HT-29 (cell line): ENCODE data around the gene RMDN2. TPM values are rescaled to one million over a fixed set of nuclear protein-coding genes. Genes with fewer than 3 reads are reported as not detected.
A peak's percentile ranks its signal among the peaks of the same experiment; 100 is the strongest.

Source experiments
- DNase-seq: peaks from one replicate; pipeline ENCODE4 v3.0.0-alpha.2; 2015; ENCODE audit warnings: low spot score
- total RNA-seq: library from RNA; depleted of rRNA; stranded (reverse); fragments of >200 nt; shearing (Covaris generic); gene quantifications from 2 replicates; pipeline ENCODE4 v1.2.3, GENCODE V29; 2014; rRNA removed

The RMDN2 gene, protein sequence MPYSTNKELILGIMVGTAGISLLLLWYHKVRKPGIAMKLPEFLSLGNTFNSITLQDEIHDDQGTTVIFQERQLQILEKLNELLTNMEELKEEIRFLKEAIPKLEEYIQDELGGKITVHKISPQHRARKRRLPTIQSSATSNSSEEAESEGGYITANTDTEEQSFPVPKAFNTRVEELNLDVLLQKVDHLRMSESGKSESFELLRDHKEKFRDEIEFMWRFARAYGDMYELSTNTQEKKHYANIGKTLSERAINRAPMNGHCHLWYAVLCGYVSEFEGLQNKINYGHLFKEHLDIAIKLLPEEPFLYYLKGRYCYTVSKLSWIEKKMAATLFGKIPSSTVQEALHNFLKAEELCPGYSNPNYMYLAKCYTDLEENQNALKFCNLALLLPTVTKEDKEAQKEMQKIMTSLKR
- total RNA-seq = 0.81 and 2.2 TPM in 2 replicates

DNA sequence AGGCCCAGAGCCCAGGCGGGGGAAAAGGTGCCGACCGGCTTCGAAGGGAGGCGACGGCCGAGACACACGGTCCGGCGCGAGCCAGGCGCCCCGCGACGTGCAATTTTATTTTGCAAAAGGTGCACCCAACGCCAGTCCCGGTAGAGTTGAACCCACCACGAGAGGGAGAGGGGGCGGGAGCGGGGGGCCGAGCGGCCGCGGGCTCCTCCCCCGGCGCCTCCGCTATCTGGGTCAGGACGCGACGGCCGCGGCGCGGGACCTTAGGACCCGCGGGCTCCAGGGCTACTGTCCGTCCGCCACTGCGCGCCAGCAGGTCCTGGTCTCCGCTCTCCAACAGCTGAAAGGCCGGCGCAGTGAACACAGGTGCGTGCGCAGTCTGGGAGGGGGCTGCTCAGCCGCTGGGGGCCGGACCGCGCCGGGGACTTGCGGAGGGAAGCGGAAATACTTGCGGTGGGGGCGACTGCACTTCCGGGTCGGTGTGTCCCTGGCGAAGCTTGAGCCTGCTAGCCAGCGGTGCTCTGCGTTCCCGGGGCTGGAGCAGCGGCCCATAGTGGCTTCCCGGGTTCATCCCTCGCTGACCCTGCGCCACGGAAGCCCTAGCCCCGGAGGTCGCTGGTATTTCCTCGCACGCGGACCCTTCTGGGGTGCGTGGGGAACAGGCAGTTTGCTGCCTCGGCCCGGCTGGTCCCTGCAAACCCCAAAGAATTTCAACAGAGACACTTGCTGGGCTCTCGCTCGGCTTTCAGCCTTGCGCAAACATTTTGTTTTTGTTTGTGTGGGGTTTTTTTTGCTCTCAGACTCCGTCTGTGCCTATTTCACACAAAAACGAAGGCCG, at the start of gene RMDN2:
RMDN2 (plus strand) TSS at position 225 of the 835 bp plus-strand sequence. CDS start 3,991 bp downstream, outside the sequence.
- peak; percentile 94 for DNase-seq

DNA sequence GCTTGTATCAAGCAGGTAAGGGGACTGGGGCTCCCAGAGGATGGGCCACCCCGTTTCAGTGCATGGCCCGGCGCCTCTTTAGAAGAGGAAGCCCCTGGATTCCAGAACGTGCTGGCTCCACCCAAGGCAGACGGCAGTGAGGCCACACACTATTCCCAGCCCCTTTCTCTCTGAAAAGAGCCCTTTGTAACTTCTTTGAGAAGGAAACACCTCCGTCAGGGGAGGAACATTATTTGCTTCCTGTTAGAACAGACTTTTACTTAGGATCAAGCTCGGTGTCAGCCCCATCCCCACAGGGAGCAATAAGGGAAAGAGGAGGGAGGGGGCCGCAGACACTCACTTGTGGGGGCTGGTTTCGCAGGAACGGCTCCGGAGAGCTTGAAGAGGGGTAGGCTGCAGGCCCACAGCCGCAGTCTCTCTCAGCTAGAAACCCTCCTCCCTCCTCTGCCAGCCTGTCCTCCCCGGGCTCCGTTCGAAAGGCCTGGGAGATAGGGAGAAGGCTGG, 49.6 kb upstream of the RMDN2 start:
- DNase-seq = no peak

DNA sequence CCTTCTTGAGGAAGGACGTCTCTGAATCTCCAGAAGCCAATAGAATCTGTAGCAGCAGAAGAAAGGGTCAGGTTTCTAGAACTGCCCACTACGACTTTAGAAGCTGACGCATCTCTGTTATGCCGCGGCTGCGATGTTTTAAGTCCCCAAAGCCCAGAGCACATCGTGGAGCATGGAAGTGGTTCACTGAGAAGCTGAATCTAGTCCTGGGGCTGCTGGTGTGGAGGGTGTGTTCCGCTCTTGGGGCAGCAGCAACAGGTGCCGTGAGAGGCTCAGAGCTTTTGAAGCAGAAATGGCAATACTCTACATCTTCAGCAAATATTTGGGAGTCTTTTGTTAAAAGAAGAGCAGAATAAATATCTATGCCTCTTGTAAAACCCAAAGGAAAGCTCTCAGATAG, 48.9 kb upstream of the RMDN2 start:
- no peak for DNase-seq

DNA sequence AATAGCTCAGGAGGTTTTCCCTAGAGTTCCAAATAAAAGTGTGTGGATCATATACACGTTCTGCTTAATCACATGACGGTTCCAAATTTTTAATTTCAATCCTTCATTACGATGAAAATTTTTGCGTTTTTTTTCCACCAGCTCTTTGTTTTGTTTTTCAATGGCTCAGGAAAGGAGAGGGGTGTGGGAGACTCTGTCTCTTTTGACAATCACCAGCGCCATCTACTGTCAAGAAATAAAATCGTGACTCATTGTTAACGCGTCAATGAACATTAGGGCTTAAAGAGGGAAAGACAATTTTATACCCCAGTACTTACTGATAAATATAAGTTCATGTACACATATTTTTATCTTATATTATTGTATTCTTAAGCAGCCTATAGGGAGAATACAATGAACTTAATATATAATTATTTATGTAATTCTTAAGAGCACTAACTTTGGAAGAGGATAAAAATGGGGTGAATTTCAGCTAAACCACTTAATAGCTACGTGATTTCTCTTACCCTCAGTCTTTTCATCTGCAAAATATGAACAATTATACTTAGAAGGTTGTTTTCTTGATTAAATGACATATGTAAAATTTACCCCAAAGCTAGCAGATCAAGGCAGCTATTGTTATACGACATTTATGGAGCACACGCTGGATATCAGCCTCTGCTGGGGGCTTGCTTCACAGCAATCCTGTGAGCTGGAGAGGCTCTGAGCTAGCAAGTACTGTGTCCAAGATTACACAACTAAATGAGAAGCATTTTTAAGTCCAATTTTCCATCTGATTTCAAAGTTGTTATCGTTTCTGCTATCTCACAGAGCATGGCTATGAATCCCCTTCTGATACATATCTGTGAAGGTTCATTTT, 47.4 kb upstream of the RMDN2 start:
- DNase-seq = peak; percentile 77

DNA sequence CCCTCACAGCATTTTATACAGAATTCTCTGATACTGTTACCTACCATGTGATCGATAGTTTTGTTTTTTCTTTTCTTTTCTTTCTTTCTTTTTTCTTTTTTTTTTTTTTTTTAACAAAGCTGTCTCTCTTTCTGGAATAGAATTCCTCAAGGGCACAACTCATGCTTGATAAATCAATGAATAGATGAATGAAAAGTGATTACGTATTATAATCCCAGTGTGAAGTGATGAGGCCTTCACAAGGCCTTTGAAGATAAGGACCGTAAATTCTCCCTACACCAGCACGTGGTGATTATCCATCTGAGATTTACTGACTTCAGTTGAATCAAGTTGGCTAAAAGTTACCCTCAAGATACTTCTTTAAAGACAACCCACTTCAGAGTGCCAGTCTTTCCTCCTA, 46.6 kb upstream of the RMDN2 start:
- DNase-seq = no peak

DNA sequence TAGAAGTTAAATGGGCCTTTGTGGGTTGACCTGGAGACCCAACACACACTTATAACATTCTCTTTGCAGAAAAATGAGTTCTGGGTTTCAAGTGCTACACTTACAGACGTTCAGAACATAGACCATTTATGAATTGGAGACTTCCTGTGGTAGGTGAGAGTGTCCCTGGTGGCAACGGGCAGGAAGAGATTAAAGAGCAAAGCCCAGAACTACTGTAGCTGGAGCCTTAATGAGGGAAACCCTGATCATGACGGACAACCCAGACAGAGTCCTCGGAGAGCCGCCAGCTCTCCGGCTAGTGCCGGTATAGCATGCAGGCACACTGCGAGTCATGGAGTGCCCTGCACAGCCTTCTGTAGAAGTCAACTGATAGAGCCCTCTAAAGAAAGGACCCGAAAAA, 44.5 kb upstream of the RMDN2 start:
- DNase-seq = peak; percentile 16

DNA sequence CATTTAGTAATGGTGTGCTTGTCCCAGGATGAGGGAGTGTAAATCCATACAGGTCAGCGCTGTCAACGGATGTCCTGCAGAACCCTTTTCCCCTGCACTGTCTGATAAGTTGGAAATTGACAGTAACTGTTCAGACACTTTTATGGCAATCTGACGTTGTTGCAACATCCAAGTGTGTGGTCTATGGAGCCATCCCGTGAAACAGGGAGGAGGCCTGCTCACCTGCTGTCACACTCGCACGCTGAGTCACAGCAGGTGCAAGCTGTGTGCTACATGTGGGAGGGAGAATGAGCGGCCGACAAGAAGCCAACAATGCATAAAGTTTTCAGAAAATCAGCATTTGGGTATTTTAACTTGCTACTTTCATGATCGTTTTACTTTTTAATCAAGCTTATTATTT, 43.7 kb upstream of the RMDN2 start:
- DNase-seq = no peak

DNA sequence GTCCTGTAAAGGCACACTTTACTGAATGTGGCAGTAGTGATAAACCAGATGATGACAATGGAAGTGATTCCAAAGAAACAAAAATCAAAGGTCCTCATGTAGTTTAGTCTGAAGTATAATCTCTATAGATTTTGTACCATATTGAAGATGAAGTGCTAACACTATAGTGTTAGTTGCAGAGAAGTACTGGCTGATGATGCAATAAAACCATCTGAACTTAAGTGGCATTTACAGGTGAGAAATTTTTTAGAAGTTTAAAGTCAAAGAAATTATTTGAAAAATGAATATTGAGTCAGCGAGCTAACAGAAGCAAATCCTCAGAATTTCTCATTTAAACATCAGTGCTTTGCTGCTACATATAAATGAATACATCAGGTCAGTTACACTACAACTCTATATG, 43.1 kb upstream of the RMDN2 start:
- DNase-seq = no peak

DNA sequence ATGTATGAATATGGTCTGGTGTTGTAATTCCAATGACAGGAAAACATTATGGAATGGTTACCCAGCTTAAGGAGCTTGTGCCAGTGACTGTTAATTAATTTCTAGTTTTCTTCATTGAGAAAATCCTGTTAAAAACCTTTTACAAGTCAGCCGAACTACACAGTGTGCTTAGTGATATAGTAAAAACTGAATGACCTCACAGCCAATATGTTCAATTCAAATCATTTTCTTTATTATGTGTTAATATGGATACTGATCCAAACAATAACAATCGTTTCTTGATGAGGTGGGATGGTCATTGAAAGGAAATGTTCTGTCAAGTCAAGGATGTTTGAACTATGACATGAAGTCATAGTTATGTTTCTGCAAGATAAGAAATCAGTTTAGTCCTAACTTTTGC, 41.6 kb upstream of the RMDN2 start:
- DNase-seq = no peak

DNA sequence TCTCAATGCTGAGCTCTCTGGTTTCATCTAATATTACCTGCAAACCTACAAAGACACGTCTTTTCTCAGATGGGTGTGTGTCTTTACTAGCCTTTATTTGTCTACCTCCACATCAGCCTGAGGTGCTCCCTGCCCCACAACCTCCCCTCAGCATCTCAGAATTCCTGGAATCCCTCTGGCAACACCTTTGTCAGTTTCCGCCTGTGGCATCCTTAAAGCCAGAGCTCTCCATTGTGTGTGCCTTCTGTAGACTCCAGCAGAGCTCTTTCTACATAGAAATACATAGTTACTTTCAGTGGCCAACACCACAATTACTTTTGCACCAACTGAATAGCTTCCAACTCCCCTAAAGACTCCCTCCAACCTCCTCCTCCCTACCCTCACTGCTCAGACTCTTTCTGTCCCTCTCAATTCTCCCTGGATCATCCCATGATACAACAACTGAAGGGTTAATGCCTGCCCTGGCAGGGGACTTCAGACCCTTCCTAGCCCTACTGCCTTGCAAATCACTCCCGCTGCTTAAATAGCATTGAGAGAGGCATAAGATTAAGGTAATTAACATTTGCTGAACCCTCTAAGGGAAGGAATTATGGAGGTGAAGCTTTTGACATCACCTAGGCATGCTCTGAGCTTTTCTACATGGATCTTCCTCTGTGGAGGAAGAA, 39.6 kb upstream of the RMDN2 start:
- DNase-seq = no peak

DNA sequence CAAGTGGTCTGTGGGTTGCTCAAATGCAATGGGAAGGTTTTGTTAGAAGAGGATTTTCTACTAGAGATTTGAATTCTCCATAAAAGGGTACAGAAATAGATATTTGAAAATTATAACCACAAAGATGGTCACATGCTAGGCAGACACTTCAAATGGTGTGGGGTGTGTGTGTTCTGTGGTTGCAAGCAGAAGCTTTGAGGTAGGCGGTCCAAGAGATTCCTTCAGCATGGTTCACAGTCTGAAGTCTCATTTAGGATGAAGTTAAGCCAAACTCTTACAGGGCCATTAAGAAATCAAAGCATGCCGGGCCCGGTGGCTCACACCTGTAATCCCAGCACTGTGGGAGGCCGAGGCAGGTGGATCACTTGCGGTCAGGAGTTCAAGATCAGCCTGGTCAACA, 38.3 kb upstream of the RMDN2 start:
- DNase-seq = no peak

DNA sequence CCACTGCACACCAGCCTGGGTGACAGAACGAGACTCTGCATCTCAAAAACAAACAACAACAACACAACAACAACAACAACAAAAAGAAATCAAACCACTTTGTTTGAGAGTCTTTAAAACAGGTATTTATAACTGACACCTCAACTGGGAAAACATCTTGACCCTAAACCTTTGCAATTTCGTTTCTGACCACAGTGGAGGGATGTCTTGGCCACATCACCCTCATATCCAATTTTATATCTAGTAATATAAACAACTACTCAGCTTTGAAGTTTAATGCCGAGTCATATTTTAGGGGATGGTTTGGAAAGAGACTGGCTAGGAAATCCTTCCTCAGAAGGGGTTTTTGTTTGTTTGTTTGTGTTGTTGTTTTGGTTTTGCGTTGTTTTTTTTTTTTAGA, 37.8 kb upstream of the RMDN2 start:
- no peak for DNase-seq

DNA sequence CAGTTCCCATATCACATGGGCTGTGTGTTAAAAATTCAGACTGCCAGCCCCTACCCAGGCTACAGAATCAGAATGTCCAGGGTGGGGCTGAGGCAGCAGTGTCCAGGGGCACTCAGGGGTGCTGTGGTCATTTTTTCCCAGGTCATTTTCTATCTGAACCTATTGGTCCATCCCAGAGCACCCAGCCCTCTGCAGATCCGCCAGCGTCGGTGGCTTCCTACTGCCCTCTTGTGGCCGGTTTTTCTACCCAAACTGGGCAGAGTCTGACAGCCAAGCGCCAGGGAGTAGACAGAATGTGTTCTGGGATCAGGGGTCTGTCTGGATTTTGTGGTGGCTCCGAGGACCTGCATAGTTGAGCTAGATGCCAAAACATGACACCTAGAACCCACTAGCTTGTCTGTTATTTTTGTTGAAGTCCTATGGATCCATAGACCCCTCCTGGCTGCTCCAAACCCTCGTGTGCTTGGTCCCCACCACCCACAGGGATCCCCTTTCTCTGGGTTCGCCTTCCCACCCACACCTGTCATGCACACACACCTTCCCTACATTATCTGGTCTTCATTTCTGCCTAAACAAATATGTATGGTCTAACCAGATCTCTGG, 34.1 kb upstream of the RMDN2 start:
- peak; percentile 89 for DNase-seq

DNA sequence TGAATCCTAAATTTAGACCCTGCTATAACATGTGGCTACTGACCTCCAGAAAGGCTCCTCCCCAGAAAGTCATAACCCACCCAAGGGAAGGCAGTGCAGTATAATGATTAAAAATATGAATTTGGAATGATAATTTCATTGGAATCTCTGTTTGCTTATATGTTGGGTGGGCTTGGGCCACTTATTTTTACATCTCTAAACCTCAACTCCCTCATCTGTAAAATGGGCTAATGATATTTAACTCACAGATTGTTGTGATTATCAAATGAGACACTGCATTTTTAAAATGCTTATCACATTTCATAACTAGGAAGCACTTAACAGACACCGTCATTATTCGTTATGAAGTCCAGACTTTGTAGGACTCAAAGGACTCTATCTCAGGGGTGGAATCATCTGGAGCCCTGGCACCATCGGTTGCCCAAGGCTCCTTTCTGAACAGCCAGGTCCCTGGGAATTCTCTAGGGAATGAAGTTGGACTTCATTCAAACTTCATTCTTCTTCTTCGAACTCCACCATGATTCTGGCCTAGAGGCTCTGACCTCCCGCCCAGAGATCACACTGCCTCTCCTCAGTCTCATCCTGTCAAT, 33.1 kb upstream of the RMDN2 start:
- DNase-seq = no peak

DNA sequence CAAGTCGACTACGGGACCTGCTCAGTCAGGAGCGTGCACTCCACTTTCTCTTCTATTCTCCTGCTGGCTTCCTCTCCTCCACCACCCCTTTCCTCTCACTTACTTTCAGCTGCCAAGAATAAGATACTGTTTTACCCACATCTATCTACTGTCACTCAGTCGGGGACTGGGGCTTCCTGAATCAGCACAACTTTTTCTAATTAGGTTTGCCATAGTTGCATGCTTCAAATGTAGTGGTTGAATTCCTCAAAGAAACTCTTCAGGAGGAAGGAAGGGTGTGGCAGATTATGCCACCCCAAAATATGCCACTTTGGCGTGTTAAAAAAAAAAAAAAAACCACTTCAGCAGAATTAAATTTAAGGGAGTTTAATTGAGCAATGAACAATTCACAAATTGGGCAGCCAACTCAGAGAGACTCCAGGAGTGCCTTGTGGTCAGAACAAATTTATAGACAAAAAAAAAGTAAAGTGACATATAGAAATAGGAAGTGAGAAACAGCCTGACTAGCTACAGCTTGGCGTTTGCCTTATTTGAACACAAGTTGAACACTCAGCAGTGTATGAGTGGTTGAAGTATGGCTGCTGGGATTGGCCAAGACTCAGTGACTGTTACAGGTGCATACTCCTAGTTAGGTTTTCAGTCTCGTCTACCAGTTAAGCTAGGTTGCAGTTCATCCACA, 32.5 kb upstream of the RMDN2 start:
- DNase-seq = no peak

DNA sequence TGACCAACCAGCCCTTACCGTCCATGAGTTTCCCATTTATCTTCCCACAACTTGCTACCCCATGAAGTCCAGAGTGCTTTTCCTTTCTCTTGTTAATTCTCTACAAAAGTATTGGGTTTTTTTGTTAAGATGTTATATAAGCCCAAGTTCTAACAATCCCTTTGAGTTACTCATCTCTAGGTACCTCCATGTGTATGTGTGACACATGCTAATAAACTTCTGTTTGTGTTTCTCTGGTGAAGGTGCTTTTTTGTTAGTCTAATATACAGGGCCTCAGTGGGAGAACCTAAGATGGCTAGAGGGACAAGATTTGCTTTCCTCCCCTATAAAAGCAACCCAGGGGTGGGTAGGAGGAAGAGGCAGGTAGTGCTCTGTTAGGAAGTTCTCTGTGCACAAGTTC, 31.8 kb upstream of the RMDN2 start:
- no peak for DNase-seq

DNA sequence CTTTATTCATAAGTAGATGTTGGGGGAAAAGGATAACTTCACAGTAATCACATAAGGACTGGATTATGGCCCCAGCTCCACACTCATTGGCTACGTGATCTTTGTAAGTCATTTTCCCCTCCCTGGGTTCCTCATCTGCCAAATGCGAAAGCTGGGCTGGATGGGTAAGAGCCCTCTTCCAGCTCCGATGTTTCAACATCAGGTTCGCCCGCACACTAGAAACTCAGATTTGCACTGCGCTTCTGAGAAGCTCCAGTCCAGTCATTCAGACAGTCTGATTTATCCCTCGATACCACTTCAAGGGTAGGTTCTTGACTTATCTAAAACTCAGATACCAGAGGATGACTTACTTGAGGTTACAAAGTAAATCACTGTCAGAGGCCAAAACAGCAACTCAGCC, 31.0 kb upstream of the RMDN2 start:
- DNase-seq = no peak

DNA sequence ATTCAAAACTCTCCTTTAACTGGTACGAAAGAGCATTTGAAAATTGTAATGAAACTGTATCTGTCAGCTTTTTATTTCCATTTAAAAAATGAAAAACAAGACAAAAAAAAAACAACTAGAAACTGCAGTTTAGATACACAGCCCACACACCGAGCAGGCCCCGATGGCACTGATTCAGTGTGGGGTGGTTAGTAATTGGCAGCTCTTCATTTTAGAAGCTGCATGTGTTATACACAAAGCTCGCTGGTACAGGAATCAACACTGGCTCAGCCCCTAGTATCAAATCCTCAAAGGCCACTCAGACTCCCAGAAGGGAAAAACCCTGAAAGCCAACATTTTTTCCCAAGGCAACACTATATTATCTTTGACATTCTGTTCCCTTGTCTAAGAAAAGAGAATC, 30.5 kb upstream of the RMDN2 start:
- no peak for DNase-seq

DNA sequence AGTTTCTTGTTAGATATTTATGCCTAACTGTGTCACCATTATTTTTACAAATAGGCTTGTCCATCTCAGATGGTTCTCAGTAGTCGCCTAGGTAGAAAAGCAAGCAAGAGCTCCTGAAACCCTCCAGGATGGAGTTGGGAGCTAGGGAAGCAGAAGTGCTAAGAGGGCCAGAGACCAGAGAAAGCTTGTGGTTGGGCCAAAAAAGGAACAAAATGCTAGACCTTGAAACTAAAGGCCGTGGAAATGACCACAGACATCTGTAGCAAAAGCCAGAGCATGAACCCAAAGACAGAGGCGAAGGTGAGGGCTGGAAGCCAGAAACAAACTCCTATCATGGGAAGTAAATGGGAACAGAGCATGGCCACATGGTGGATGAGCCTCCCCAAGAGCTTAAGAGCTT, 29.9 kb upstream of the RMDN2 start:
- no peak for DNase-seq

DNA sequence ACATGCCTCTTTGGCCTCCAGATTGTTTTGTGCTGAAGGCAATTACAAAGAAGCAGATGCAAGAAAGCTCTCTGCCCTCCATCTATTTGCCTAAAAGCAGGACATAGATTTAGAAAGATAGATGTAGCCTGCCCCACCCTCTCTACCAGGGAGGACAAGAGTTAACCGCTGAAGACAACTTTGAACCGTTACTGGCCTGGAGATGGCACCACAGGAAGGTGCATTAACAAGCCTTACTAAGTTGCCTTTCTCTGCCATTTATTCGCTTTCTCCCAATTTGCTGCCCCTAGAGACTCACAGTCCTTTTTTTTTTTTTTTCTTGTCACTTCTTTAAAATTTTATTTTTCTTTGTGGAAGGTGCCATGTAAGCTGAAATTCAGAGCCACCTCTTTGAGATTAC, 28.8 kb upstream of the RMDN2 start:
- DNase-seq = peak; percentile 26
